Dermis microvascular lymphatic vessel endothelial cell (primary cell): Measurements from ENCODE around the gene RTN4RL2. TPM values are rescaled to one million over a fixed set of nuclear protein-coding genes. Genes with fewer than 3 reads are reported as not detected.

ENCODE experiments used
- DNase-seq, 2 donors: peaks; one replicate each; pipeline versions ENCODE4 v3.0.0 to v3.0.0-alpha.2; 2010; ENCODE audit warnings: low read depth in 2 of 2
- total RNA-seq: library from RNA; depleted of rRNA; stranded (reverse); fragments of >200 nt; gene quantifications from 2 replicates; pipeline ENCODE4 v1.2.1, GENCODE V29; 2014

The RTN4RL2 gene
- total RNA-seq, 1 donor from 2014 or later: not detected

DNA sequence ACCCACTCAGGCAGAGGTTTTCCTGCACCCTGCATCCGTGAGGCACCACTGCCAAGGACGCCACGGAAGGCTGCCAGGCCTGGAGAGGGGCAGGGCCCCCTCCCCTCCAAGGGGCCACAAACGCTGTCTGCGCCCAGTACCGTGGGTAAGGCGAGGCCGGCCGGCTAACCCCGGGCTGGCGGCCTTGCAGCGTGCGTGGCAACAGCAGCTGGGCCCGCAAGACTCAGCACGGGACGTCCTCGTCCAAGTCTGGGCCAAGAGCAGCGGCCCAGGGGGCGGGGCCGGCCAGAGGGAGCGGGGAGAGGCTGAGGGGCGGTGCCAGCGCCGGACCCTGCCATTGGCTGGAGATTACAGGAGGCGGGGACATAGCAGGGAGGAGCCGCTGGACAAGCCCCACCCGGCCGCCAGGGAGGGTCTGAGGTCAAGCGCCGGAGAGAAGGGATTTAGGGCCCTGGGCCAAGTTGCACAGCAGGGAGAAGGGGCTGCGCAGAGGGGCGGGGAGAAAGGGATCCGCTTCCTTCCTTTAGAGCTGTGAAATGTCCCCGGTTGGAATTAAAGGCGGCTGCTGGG is 39.2 kb downstream of the RTN4RL2 start:
- peak; percentile 78 to 92 for DNase-seq

- DNase-seq: no peak
These were observed 39.7 kb downstream of the RTN4RL2 start for GRCh38 chr11:57499983-57500461.

DNA sequence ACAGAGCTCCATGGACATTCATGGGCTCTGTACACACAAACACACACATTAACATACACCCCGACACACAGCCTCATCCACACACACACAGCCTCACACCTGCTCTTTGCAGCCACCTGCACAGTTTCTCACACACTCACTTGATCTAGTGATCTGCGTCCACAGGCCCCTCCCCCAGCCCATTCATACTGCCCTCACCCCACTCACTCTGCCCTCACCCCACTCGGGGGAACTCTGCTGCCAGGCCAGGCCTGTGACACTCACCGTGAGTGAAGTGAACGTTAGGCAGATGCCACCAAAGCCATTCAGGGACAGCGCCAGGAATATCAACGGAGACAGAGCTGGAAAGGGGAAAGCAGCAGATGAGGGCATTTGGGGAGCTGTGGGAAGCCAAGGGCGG is 40.2 kb downstream of the RTN4RL2 start:
- no peak for DNase-seq

DNA sequence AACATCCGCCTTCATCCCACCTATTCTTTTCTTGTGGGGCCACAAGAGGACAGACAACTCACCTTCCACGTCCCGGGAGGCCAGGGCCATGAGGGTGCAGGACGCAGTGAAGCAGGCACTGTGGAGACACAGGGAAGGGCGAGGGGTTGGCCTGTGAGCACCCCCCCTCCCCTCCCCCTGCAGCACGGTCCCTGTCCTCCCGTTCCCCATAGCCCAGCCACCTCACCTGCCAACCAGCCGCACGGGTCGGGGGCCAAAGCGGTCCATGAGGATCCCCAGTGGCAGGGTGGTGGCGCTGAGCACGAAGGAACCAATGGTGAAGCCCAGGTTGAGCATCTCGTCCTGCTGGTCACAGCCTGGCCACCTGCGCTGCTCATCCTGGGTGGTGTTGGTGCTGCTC is 40.6 kb downstream of the RTN4RL2 start:
- DNase-seq: no peak

- no peak for DNase-seq
These were observed 41.6 kb downstream of the RTN4RL2 start for GRCh38 chr11:57501953-57502352.

GRCh38 chr11:57502376-57502775 is 42.0 kb downstream of the RTN4RL2 start:
- no peak for DNase-seq

- DNase-seq: no peak
These were observed 42.5 kb downstream of the RTN4RL2 start for GRCh38 chr11:57502870-57503269.

- DNase-seq: no peak
These were observed 44.2 kb downstream of the RTN4RL2 start for GRCh38 chr11:57504511-57504910.

GRCh38 chr11:57506522-57506921 is 46.2 kb downstream of the RTN4RL2 start:
- no peak for DNase-seq

DNA sequence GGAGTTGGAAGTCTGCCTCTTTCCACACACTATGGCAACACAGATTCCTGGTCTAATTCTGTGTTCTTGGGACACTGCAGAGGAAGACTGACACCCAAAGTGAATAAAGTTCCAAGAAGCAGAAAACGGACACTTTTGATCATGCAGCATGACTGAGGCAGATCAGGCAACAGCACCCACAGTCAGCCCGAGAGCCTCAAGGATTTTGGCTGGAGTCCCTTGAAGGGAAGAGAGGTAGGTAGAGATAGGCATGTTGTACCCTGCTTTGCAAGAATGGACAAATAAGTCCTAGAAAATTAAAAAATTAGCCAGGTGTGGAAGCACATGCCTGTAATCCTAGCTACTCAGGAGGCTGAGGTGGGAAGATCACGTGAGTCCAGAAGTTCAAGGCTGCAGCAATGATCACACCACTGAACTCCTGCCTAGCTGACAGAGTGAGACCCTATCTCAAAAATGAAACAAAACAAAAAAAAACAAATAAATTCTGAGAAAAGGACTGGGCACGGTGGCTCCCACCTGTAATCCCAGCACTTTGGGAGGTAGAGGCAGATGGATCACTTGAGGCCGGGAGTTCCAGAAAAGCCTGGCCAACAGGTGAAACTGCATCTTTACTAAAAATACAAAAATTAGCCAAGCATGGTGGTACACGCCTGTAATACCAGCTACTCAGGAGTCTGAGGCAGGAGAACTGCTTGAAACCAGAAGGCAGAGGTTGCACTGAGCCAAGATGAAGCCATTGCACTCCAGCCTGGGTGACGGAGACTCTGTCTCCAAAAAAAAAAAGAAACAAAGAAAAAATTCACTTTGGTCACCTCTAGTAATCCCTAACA is 48.2 kb downstream of the RTN4RL2 start:
- no peak for DNase-seq

- no peak for DNase-seq
These were observed 51.6 kb downstream of the RTN4RL2 start for GRCh38 chr11:57511741-57512430.

DNA sequence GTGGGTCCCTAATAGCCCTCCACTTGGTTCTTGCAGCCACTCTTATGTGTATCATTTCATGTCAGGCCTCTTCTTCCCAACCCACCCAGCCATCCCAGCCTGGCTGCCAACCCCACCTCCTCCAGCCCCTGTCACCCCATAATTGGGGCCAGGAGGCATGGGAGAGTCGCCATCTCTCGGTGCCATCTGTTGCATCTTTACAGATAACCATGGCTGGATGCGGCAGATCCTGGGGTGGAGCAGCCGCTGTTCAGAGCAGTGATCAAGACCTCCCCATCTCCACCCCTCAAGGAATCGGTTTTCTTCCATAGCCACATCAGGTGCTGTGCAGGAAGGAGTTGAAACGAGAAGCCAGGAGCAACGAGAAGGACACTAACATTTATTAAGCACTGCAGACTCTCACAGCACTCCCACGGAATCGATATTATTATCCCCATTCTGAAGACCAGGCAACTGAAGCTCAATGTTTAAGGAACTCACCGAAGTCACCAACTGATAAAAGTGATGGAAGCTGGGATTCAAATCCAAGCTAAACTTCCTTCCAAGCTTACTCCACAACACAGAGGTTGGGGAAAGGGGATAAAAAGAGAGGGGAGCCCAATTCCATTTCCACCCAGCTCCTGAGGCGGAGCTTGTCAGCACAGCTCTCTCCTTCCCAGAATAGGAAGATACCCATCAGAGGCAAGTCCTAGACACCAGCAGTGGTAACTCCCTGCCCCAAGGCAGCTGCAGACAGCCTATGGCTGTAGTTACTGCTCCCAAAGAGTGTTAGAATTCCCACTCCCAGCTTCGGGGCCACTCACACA is 52.5 kb downstream of the RTN4RL2 start:
- no peak for DNase-seq

DNA sequence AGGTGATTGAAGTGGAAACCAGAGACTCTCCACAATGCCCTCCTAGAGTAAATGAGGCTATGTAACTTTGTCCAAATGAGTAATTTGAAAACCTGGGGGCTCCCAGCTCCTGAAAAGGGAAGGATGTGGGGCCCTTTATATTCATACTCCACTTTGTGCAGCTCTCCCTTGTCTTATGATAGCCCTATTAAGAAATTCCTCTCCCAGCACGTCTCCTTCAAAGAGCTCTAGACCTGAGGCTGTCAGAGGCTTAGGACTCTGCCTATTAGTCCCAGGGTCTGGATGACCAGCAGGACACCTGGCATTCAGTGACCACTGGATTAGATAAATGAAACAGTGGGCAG is 53.1 kb downstream of the RTN4RL2 start:
- DNase-seq: no peak

DNA sequence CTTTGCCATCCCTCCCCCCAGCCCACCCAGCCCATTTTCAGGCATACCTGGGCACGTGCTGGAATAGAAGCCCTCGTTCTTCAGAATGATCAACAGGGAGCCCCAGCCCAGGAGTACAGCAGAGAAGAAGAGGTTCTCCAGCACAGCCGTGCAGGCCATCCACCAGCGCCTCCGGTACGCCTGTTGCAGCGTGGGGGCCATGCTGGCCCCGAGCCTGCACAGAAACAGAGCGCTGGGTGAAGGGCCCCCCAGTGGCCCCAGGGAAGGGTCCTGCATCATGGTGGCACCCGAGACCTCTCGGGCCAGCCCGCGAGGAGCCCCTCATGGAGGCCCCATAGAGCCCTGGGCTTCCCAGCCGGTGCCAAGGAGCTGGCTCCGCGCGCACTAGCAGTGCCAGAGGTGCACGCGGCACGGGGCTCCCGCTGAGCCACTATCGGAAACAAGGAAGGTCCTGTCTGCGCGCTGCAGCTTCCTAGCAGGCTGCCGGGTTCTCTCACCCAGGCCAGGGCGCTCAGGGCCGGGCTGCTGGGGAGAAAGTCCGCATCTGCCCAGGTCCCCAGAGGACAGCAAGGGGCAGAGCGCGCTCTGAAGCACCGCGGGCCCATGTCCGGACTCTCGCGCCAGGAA is 53.7 kb downstream of the RTN4RL2 start:
- DNase-seq: peak in 1 of 2 donors; percentile 43

DNA sequence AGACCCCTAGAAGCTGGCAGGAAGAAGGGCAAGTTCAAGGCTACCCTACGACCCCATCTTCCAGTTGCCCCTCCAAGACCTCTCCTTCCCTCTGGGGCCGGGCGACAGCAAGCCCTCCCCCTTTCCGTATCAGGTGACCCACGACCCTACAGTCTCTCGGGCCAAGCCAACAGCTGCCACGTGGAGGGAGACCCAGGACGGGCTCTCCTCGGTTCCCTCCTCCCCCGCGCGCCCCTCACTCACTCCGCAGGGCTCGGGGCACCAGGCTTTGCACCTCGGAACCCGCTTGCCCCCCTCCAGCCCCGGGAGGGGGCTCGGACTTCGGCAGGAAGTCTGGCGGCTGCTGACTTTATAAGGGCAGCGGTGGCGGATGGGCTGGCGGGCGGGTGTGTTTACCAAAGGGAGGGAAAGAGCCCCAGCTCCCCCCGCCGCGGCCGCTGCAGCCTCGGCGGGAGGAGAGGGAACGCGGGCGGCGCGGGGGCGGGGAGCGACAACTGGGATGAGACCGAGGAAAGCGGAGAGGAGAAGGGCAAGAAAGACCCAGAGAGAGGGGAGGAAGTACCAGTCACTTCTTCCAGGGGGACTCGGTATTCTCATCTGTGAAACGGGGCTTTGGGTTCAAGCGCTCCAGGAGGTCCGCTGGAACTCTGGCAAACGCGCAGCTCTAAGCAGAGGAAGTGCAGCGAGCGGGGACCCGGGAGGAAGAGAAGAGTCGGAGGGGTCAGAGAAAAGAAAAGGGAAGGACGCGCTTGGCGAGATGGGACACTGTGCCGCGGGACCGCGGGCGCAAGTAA is 54.4 kb downstream of the RTN4RL2 start:
- DNase-seq: peak in 1 of 2 donors; percentile 52

DNA sequence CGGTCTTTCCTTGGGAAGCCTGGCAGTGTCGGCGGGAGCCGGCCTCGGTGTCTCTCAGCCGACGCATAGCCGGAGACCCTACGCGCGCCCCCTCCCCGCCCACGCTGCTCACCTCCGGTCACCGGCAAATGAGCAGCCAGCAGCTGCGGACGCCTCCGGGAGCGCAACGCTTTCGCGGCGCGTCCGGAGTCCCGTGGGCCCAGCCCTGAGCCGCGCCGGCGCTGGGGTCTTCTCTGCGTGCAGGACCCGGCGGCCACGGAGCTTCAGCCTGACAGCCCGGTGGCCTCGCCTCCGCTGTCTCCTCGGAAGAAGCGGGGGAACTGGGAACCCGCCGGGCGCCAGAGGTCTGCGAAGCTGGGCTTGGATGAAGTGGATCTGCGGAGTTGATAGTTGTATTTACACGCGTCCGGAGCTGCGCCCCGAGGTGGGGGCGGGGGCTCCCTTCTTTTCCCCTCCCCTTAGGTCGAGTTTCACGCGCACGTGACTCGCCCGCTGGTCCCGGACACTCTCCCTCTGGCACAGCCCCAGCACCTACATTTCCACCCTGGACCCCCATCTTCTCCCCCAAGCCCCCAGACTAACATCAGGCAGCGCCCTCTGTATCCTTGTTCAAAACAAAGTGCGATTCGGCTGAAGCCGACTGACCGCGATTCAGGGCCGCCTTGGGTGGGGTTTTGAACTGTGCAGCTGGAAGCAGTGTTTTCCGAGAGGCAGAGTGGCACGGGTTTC is 55.2 kb downstream of the RTN4RL2 start, which contains the start of gene SLC43A1:
Gene SLC43A1 (minus strand): TSS at position 371 of the 729 bp plus-strand sequence. CDS start 1,591 bp downstream, outside the sequence.
- DNase-seq: peak in 1 of 2 donors; percentile 70

DNA sequence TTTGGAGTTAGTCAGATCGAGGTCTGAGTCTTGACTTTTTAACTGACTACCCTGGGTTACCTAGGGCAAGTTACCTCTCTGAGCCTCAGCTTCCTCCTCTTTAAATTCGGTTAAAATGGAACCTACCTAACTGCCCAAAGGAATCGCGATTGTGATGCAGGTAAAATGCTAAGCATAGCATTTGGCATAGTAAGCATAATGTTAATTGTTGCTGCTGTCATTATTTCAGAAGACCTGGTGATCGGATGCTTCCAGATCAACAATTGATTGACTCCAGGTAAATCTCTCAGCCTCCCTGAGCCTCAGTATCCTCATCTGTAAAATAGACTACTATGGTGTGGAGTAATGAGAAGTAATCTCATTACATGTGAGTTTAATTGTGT is 55.7 kb downstream of the RTN4RL2 start:
- no peak for DNase-seq

DNA sequence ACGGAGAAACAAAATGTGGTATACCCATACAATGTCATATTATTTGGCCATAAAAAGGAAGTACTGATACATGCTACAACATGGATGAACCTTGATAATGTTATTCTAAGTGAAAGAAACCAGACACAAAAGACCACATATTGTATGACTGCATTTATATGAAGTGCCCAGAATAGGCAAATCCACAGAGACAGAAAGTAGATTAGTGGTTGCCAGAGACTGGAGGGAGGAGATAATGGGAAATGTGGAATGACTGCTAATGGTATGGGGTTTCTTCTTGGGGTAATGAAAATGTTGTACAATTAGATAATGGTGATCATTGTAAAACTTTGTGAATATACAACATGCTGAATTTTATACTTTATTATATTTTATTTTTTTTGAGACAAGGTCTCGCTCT is 60.8 kb downstream of the RTN4RL2 start:
- DNase-seq: no peak

DNA sequence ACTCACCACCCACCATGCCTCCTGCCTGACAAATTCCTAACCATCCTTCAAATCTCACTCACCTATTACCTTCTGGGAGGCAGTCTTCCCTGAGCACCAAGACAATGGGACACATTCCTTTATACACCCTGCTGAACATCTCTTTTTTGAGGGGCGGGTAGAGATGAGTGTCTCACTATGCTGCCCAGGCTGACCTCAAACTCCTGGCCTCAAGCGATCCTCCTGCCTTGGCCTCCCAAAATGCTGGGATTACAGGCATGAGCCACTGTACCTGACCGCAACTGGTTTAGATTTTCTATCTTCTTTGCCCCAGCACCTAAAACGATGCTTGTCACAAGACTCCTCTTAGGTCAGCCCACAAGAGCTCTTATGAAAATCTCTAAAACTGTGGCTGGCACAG is 63.1 kb downstream of the RTN4RL2 start:
- no peak for DNase-seq
